ENCODE results near the gene TSHZ2.

The TSHZ2 gene

GRCh38 chr20:53076668-53077067, 104.5 kb downstream of the TSHZ2 start:
- no peak for TF ChIP-seq CTCF (IDR thresholded peaks at IDR 0.05; ENCODE audit: insufficient read depth, missing control alignments)
- DNase-seq (ENCODE audit: insufficient read length, low spot score) (no peak), FAIRE-seq (no peak)

GRCh38 chr20:53077373-53078205, 105.4 kb downstream of the TSHZ2 start:
- TF ChIP-seq CTCF (IDR thresholded peaks at IDR 0.05; ENCODE audit: insufficient read depth, missing control alignments): no peak
- FAIRE-seq (no peak), DNase-seq (ENCODE audit: insufficient read length, low spot score) (no peak)

GRCh38 chr20:53078761-53079160, 106.6 kb downstream of the TSHZ2 start:
- no peak for FAIRE-seq
- no peak for TF ChIP-seq CTCF (IDR thresholded peaks at IDR 0.05; ENCODE audit: insufficient read depth, missing control alignments)

GRCh38 chr20:53079261-53079691, 107.1 kb downstream of the TSHZ2 start:
- DNase-seq (ENCODE audit: insufficient read length, low spot score) (no peak), FAIRE-seq (no peak)

More at GRCh38 chr20:53078761-53079160, 106.6 kb downstream of the TSHZ2 start:
- no peak for DNase-seq (ENCODE audit: insufficient read length, low spot score)

GRCh38 chr20:53079828-53080686, 107.9 kb downstream of the TSHZ2 start:
- TF ChIP-seq CTCF (IDR thresholded peaks at IDR 0.05; ENCODE audit: insufficient read depth, missing control alignments): no peak
- DNase-seq (ENCODE audit: insufficient read length, low spot score): no peak
- no peak for FAIRE-seq

More at GRCh38 chr20:53079261-53079691, 107.1 kb downstream of the TSHZ2 start:
- TF ChIP-seq CTCF (IDR thresholded peaks at IDR 0.05; ENCODE audit: insufficient read depth, missing control alignments): no peak

GRCh38 chr20:53080687-53080962, 108.5 kb downstream of the TSHZ2 start:
- FAIRE-seq (no peak), DNase-seq (ENCODE audit: insufficient read length, low spot score) (no peak)

More at GRCh38 chr20:53080687-53080962, 108.5 kb downstream of the TSHZ2 start:
- TF ChIP-seq CTCF (IDR thresholded peaks at IDR 0.05; ENCODE audit: insufficient read depth, missing control alignments): no peak
